ENCODE measurements around the gene NEUROG1. TPM values are rescaled to one million over a fixed set of nuclear protein-coding genes. Genes with fewer than 3 reads are reported as not detected.

NEUROG1 gene
- total RNA-seq, 1 donor from 2014 or later, result not detected

DNA sequence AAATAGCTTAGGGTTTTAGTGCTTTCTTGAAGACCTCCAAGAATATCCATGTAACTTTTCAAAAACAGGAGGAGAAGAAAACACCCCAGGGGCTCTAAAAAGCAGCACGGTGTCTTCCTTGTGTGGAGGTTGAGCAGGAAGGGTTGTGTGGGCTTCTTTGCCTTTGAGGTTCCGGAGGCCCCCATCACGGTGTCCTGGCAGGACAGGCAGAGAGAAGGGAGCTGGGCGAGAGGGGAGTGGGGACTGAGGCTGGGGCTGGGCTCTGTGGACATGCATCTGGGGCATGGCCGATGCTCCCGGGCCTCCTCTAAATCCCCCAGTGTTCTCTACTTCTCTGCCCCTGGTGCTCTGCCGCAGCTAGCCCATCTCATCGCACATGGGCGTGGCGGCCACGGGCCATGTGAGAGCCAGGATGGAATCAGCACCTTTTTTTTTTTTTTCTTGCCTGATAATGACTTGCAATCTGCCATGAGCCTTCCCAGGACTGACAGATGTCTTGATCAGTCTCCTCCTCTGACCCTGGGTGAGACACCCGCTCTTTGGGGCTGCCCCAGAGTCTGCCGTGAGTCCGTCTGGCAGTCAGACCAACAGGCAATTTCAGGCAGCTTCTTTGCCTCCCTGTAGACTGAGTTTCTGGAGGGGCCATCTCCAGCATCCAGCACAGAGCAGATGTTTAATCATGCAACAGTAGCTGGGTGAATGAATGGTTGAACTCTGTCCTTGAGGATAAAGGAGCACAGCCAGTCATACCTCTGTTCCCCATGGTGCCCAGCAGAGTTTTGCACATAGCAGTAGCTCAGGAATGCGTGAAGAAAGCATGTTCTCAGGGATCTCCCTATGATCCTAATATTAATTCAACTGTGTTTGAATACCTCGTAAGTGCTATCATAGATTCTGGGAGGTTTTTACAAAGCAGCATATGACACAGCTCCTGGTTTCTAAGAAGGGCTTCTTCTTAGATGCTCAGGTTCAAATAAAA, 30.9 kb upstream of the NEUROG1 start:
- intact Hi-C loops (cut with DNase I), result loop anchor here (5.0 kb wide), 1 partner anchor 266 kb away; the partner anchor contains the start of gene SLC25A48
- no peak for DNase-seq
- ATAC-seq (ENCODE audit: poor library complexity), result no peak

DNA sequence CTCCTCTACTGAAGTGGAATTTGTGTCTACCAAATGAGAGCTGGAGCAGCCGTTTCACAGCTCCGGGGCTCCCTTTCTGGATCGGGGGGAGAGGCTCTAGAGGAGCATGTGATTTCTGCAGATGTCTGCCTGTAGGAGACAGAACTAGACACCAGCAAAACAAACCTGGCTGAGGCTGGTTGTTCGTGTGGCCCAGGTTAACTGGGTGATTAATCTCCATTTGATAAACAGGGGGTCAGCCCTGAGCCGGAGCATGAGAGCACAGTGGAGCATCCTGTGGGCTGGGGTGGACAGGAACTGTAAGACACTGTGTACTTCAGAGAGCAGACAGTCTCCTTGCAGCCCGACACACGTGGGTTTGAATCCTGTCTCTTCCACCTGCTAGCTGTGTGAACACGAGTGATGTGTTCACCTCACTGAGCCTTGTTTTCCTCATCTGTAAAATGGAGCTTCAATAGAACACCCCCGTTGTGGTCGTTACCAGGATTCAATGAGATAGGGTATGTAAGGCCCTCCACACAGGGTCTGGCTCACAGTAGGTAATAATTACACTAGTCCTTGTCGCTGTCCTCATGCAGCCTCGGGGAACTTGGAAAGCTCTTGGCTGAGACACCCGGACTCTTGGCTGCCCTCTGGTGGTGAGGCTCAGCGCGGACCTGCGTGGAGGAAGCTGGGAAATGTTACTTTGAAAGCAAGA, 30.1 kb upstream of the NEUROG1 start:
- intact Hi-C loops (cut with DNase I), result loop anchor here (5.0 kb wide), 1 partner anchor 266 kb away; the partner anchor contains the start of gene SLC25A48
- ATAC-seq (ENCODE audit: poor library complexity), result peak; percentile 79
- peak; percentile 83 for DNase-seq

DNA sequence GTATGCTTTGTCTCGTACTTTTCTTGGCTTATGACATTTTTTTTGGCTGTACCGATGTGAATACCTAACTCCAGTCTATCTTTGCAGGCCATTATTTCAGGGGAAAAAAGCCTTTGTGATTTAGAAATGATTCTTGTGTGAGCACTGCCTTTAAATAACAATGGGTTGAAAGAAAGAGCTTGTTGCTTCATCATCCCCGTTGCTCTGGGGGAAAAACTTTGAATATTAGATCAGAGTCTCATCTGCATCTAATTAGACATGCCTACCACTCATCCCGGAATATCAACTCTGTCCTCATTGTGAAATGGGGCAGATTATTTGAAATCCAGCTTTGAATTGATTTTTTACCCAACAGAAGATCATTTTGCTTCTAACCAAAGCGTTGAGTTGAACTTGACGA, 29.5 kb upstream of the NEUROG1 start:
- no peak for DNase-seq
- intact Hi-C loops (cut with DNase I), result loop anchor here (5.0 kb wide), 1 partner anchor 267 kb away; the partner anchor contains the start of gene SLC25A48
- no peak for ATAC-seq (ENCODE audit: poor library complexity)

DNA sequence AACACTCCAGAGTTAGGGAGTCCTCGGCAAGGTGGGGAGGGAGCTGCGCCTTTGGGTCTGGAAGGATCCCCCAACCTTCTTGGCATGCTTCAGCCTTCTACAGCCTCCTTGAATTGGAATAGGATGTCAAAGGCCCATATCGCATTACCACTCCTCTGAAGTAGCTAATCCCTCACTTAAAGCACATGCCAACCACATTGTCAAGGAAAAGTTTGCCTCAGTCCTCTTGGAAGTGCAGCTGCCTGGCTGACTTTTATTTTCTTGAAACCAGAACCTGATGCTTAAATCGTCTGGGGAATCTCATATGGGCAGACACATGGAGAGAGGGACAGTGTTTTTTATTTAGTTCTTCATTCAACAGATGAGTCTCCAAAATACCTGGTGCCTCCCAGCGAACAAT, 28.6 kb upstream of the NEUROG1 start:
- DNase-seq, result no peak
- ATAC-seq (ENCODE audit: poor library complexity), result no peak
- intact Hi-C loops (cut with DNase I), result no loop called here

DNA sequence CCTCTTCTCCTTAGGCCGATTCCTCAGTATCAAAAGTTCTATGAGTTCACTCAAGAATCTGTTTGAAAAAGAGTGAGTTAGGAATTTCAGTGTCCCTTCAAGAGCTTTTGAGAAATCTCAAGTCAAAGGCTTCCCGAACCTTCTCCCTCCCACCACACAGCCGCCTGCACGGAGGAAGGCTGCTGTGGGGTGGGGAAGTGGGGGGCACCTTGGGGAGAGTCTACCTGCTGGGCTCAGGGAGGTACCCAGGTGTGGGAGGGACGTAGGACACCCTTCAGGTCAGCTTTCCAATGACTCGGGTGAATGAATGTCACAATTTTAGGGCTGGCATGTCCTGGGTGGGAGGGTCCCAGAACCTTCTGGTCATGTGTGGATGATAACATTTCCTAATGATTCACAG, 25.5 kb upstream of the NEUROG1 start:
- intact Hi-C loops (cut with DNase I), result no loop called here
- DNase-seq (no peak), ATAC-seq (ENCODE audit: poor library complexity) (no peak)

DNA sequence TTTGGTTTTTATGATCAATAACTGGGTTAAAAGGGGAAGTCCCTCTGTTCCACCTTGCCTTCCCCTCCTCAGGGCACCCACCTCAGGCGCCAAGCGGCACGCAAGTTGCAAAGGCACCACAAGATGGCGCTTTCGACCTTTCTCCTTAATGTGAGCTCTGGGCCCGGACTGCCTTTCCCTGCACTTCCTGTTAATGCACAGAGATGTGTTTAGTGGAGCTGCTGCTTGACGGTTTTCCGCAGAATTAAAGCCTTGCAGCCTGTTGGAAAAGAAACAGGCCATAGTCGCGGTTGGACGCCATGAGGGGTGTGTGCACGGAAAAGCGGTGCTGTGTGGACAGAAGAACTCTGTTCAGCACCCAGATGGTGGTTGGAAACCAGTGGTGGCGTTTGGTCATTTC, 25.1 kb upstream of the NEUROG1 start:
- intact Hi-C loops (cut with DNase I), result no loop called here
- DNase-seq (peak; percentile 80), ATAC-seq (ENCODE audit: poor library complexity) (peak; percentile 94)

DNA sequence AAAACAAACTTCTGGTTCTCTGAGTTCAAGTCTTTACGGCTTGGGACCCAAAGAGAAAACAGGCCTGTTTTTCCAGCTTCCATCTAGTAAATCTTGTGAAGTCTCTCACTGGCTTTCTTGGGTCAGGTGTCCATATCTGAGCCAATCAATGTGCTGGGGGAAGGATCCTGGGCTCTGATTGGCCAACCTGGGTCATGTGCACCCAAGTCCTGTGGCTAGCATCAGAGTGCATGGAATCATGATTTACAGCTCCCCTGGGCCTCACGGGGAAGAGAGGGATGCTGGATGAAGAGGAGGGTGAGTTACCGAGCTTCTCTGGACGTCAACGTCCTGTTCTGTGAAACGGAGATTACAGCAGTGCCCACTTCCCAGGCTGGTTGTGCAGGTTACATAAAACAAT, 23.6 kb upstream of the NEUROG1 start:
- no peak for ATAC-seq (ENCODE audit: poor library complexity)
- intact Hi-C loops (cut with DNase I), result no loop called here
- DNase-seq, result no peak

DNA sequence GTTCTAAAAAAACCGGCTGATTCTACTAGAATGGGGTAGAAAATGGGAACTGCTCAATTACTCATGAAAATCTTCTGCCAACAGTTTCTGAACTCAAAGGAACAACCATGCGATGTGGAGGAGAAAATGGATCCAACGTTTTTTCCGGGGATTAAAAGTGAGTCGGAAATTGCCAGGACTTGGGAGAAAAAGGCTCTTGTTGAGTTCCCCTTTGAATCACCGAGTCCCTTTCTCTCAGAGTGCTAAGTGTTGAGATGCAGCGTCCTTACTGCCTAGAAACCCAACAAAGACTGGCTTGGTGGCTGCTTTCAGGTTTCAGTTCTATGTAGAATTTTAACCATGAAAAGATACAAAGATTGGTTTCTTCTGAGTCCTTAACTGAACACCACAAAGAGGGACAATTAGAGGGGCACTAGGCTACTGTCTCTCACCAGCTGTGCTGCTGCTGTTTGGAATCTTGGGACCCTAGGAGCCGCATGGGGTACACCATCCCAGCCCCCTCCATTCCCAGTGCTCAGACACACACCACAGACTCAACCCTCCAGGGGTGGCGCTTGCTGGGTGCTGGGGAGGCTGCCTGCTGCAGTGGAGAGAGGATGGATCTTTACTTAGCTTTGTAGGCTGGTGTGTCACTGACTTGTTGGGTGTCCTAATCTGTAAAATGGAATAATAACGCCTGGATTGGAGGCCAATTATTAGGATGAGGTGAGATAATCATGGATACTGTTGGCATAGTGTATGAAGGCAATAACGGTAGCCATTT, 21.5 kb upstream of the NEUROG1 start:
- intact Hi-C loops (cut with DNase I), result no loop called here
- DNase-seq (no peak), ATAC-seq (ENCODE audit: poor library complexity) (no peak)

DNA sequence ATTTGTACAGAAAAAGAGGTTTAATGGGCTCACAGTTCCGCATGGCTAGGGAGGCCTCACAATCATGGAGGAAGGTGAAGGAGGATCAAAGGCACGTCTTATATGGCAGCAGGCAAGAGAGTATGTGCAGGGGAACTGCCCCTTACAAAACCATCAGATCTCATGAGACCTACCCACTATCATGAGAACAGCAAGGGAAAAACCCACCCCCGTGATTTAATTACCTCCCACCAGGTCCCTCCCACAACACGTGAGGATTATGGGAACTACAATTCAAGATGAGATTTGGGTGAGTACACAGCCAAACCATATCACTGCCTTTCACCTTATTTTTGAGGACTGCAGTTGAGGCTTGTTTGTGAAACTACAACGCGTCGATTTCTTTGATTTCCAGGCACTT, 20.9 kb upstream of the NEUROG1 start:
- DNase-seq (no peak), ATAC-seq (ENCODE audit: poor library complexity) (no peak)
- intact Hi-C loops (cut with DNase I), result no loop called here

DNA sequence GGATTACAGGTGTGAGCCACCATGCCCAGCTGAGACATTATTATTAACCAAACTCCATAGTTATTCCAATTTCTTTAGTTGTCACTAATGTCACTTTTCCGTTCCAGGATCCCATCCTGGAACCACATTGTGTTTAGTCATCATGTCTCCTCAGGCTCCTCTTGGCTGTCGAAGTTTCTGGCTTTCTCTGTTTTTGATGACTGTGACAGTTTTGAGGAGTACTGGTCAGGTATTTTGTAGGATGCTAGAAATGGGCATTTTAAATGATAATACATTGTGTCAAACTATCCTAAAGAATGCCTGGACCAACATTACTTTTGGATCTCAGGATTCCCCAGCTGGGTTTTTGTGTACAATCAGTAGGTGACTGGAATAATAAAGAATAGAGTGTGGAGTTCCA, 19.8 kb upstream of the NEUROG1 start:
- intact Hi-C loops (cut with DNase I), result no loop called here
- DNase-seq (no peak), ATAC-seq (ENCODE audit: poor library complexity) (no peak)

DNA sequence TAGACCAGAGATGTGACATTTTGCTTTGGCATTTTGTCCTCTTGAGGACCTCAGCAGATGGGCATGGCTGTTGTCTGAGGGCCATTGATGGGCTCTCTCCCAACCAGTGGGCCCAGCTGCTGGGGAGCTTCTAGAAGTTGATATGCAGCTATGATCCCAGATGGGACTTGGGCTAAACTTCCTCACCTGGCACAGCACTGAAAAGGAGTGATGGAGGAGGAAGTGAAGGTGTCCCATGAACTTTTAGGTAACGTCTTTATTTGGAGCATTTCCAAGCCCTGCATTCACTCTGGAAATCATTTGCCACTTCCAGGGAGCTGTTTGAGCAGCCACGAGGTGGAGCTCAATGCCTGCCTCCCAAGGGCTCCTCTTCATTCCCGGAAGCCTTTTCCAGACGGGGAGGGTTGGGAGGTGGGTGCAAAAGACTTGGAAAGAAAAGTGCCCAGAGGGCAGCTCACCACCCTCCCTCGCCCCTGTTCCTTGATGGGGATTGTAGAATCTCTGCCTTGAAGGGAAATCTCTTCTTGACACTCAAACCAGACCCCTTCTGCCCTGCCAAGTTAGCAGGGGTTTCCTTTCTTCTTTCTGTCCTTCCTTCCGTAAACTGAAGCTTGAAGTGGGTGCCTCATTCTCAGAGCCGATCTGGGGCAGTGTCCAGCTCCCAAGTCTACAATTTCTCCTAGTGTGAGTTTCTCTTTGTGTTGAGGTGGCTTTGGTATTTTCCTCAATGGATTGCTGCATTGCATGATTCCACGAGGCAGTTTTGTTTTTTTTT, 18.1 kb upstream of the NEUROG1 start:
- ATAC-seq (ENCODE audit: poor library complexity) (no peak), DNase-seq (no peak)
- intact Hi-C loops (cut with DNase I), result no loop called here

DNA sequence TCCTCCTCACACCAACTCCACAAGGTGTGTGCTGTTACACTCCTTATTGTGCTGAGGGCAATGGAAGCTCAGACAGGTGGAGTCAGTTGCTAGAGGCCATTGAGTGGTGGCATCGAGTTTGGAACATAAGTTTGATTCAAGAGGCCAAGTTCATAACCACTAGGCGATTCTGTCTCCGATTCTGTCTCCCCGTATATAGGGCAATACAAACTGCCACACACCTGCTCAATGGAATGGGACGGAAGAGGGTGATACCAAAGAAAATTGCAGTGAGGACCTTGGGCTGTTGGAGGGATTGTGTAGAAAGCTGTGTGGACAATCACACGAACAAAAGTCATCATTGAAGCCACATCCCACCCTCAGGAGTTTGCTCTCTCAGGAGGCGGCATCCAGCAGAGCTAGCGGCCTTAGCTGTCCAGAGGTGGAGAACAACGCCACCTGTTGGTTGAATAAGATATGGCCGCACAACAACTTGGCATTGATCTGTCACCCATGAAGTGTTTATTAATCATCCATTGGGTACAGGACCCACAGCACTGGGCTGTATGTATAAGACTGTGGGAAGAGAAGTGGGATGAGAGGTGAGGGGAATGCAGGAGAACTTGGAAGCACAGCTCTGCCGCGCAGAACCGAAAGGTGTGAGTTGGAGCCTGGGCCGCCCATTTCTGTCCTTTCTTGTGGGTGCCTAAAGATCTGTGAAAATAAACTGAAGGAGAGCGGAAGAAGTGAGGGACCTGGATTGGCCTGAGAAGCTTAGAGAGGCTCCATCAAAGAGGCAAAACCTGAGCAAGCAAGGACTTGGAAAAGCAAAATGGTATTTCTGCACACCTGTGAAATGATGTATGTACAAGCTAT, 16.1 kb upstream of the NEUROG1 start:
- DNase-seq, result peak; percentile 57
- intact Hi-C loops (cut with DNase I), result loop anchor here (2.0 kb wide), 1 partner anchor 85 kb away; no protein-coding TSS in a partner anchor
- peak; percentile 79 for ATAC-seq (ENCODE audit: poor library complexity)

DNA sequence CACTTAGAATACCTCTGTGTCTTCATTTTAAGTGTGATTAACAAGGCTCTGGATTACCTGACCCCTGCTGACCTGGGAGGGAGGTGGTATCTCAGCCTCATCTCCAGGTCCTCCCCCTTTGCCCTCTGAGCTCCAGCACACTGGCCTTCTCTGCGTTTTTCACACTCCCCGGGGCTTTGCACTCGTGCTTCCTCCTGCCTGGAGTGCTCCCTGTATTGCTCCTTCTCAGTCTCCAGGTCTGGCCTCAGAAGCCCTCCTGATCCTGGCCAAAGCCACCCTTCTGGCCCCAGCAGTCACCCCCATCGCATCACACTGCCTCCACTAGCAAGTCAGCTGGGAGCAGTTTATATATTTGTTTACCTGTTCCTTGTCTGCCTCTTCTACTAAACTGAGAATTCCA, 13.6 kb upstream of the NEUROG1 start:
- no peak for ATAC-seq (ENCODE audit: poor library complexity)
- intact Hi-C loops (cut with DNase I), result no loop called here
- no peak for DNase-seq

DNA sequence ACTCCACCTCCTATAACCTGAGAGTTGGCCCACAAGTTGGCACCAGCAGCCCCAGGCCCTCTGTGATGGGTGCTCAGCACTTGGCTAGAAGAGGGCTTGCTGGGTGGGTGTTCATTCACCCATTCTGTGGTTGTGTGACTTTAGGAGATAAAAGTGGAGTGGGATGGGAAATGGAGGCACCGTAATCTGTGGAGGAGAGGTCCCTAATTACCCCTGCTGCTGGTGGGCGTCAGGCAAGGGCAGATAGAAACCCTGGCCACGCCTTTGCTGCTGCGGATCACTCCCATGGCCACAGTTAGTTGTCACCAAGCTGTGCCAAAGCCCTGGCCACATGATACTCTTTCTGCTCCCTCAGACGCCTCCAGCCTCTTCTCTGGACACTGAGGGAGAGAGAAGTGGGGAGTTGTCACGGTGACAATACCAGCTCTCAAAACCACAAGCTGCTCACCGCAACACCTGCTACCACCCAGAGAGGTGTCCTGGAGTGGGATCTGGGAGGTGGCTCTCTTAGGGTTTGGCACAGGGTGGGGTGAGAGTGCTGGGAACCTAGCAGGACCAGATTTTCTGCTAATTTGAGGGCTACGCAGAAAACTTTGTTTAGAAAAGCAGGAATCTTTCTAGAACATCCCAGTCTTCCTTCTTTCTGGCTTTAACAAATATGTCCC, 12.0 kb upstream of the NEUROG1 start:
- ATAC-seq (ENCODE audit: poor library complexity) (no peak), DNase-seq (no peak)
- intact Hi-C loops (cut with DNase I), result no loop called here

DNA sequence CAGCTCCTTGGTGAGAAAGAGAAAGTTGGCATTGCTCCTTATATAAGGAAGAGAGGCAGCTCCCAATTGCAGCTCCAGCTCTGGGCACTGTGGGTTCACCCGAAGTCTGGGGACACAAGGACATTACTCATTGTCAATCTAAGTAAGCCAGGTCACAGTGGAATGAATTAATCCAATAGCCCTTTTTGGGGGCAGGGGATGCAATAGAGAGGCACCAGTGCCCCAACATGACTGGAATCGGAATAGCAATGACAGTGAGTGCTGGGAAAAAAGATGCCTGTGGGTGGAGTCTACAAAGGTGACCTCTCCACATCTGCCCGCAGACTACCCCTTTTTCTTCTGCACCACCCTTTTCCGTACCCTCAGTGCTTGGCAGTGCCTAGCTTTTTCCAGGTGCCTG, 11.1 kb upstream of the NEUROG1 start:
- DNase-seq, result no peak
- no peak for ATAC-seq (ENCODE audit: poor library complexity)
- intact Hi-C loops (cut with DNase I), result no loop called here

DNA sequence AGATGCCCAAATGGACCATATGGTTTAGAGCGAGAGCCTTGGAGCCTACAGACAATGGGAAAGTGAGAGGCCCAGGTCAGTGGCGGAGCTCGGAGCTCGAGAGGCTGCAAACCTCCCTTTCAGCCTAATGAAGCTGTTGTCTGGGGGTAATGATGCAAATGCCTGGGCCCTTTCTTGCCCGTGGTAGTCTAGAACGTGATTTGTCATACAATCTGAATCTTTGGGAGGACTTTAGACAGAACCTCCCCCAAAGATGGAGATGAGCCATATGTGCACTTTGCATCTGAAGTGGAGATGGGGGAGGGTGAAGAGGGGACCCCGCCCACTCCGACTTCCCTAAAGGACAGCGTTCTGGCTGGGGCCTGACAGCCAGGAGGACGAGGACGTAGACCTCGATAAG, 10.3 kb upstream of the NEUROG1 start:
- ATAC-seq (ENCODE audit: poor library complexity) (no peak), DNase-seq (no peak)
- intact Hi-C loops (cut with DNase I), result no loop called here

DNA sequence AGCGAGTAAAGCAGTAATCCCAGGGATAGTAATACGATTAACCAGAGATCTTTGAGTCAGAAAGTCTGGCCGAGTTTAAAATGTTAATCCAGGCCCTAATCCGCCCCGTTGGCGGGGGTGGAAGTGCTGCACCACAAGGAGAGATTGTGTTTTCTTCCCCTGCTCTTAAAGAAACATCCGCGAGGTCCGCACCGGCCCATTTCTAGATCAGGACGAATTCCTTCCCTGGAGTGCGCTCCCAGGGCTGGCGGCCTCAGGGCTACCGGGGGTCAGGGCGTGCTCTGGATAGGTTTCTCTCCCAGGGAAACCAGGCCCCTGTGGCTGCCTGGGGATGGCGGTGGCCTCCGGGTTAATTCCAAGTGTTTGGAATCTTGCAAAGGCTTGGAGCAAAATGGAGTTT, 9.3 kb upstream of the NEUROG1 start:
- no peak for ATAC-seq (ENCODE audit: poor library complexity)

More for the DNA sequence above, 9.3 kb upstream of the NEUROG1 start:
- no peak for DNase-seq
- intact Hi-C loops (cut with DNase I), result no loop called here
